SKM-1 (cell line): ENCODE results near the gene TMEM50A.
A peak's percentile ranks its signal among the peaks of the same experiment; 100 is the strongest.
"Not testable (repeated sequence)": the region's sequence is repeated elsewhere in the genome, so short reads cannot be mapped to it uniquely, and the experiment has no call there.

ENCODE experiments used
- DNase-seq: peaks from one replicate; lab custom pipeline; 2025; ENCODE audit not compliant: unreplicated experiment; lab: John Stamatoyannopoulos, UW

TMEM50A gene

DNA sequence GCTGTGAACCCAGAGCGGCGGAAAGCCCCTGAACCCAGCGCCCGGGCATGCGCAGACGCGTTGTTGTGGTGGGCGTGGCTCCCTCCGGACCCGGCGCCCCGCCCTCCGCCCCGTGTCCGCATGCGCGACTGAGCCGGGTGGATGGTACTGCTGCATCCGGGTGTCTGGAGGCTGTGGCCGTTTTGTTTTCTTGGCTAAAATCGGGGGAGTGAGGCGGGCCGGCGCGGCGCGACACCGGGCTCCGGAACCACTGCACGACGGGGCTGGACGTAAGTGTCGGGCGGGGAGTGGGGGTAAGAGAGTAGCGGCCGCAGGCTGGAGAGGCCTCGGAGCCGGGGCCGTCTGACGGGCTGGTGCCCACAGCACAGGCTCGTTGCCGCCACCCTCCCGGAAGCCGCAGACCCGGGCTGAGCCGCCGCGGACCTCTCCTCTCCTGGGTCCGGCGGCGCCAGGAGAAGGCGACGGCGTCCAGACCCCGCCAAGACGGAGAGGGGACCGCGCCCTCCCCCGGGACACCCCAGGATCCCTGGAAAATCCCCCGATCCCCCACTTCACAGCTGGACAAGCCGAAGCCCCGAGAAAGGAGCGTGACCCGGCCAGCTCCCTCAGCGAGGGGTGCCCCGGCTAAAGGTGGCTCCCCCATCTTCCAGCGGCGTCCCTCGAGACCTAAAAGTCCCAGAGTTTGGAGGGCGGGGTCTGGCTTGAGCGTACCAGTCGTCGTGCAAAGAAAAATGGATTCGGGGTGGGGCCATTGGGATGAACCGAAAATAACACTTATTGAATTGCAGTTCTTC is at the start of gene TMEM50A:
Gene TMEM50A (plus strand): TSS at position 147 of the 794 bp plus-strand sequence. CDS start 2,153 bp downstream, outside the sequence.
- DNase-seq: peak; percentile 87

DNA sequence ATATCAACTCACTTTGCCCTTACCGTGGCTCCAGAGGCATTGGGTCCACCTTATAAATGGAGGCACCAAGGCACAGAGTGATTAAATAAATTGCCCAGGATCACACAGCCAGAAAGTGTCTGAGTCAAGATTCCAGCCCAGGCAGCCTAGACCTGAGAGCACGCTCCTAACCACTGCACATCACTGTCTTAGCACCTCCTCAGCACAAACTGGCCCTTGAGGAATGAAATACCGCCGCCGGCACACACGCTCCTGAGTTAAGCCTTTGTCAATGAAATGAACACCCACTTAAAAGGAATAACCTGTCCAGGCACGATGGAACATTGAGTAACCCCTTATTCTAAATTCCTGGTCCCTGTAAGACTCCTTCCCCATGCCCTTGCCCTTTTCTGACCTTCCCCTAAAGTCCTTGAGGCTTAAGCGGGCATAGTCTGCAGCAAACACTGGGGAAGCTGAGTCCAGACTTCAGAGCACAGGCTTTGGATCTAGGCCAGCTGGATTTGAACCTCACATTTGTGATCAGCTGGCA is 49.5 kb upstream of the TMEM50A start:
- not testable (repeated sequence) for DNase-seq

DNA sequence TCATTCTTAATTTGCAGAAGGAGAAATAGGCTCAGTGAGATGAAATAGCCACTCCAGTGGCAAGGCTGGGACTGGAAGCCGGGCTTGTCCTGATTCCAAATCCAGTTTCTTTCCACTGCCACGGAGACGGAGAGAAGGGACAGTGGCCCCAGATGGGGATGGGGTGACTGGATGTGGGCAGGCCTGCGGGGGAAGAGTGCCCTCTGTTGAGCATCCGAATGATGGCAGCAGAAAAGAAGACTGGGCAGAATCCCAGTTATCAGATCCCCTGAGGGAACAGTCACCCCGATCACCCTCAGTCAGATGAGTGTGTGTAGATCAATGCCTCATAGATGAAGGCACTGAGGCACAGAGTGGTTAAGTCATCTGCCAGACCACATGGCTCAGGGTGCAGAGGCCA is 48.1 kb upstream of the TMEM50A start:
- not testable (repeated sequence) for DNase-seq

DNA sequence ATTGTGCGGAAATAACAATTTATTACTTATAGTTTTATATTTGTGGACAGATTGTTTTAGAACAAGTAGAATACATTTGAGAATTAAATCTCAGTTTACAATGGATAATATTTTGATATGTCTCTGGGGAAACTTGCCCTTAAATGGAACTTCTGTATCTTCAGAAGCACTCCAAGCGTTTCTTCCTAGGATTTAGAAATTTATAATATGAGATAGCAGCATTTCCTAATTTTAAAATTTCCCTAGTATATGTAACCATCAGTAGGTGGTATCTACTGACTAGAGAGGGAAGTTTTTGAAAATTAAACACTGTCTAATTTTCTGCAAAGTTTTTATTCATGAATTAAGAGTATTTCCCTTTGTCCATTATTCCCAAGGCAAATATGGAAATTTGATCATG is 44.7 kb upstream of the TMEM50A start:
- DNase-seq: not testable (repeated sequence)

DNA sequence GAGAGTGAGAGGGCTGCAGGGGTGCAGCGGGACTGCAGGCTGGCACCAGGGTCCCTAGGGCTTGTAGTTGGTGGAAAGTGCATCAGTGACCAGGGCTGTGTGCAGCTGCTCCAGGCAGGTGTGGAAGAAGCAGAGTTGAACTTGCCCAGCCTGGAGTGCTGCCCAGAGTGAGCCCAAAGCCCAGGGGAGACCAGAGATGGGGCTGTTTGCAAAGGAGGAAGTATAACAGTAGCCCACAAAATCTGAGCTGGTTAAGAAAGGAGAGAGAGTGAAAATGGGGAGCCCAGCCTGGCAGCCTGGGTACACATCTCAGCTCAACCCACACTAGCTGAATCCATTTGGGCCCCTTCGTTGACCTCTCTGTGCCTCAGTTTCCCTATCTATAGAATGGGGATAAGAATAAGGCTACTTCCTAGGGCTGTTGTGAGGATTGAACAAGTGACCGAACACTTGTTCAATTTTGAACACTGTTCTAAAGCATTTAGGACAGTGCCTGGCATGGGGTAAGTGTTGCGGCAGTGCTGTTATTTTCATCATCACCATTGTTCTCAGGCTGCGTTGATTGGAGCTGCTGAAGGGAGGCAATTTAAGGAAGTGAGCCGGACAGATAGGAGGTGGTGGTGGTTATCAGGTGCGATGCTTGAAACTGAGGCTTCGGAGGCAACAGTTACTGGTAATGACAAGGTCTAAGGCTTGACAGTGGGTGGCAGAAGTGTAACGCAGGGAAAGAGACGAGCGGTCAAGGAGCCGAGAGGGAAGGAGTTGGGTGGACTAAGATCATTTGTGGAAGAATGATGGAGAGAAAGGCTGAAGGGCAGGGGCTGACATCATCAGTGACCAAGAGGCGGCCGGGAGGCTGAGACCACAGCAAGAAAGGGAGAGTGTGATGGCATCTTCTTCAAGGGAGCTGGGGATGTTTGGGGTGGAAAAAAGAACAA is 43.0 kb upstream of the TMEM50A start:
- not testable (repeated sequence) for DNase-seq

DNA sequence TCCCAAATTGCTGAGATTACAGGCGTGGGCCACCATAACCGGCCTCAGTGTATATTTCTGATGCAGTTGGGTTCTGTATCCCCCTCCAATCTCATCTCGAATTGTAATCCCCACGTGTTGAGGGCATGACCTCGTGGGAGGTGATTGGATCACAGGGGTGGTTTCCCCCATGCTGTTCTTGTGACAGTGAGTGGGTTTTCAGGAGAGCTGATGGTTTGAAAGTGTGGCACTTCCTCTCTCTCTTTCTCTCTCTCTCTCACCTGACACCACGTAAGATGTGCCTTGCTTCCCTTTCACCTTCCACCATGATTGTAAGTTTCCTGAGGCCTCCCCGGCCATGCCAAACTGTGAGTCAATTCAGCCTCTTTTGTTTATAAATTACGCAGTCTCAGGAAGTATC is 41.6 kb upstream of the TMEM50A start:
- not testable (repeated sequence) for DNase-seq

DNA sequence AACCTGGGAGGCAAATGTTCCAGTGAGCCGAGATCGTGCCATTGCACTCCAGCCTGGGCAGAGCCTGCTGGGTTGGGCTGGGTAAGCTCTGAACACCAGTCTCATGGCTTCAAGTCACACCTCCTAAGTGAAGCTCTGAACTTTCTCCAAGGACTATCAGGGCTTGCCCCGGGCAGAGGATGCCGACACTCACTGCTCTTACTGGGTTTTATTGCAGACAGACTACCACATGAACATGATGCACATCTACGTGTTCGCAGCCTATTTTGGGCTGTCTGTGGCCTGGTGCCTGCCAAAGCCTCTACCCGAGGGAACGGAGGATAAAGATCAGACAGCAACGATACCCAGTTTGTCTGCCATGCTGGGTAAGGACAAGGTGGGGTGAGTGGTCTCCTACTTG is 37.4 kb upstream of the TMEM50A start:
- DNase-seq: not testable (repeated sequence)

DNA sequence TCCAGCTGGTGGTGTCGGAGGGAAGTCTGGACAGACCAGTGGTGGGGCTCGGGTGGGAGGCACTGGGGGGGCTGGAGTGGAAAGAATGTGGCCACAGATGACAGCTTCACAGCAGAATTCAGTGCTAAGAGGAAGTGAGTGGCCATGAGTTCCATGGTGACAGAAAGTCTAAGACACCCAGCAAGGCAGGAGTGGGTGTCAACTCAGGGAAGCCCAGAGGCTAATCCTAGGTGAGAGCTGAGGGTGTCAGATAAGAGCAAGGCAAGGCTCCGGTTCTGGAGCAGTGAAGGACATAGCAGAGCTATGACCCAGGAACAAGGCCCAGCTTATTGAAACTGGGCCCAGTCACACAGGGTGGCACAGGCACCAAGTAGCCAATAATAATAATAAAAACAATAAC is 35.8 kb upstream of the TMEM50A start:
- not testable (repeated sequence) for DNase-seq

DNA sequence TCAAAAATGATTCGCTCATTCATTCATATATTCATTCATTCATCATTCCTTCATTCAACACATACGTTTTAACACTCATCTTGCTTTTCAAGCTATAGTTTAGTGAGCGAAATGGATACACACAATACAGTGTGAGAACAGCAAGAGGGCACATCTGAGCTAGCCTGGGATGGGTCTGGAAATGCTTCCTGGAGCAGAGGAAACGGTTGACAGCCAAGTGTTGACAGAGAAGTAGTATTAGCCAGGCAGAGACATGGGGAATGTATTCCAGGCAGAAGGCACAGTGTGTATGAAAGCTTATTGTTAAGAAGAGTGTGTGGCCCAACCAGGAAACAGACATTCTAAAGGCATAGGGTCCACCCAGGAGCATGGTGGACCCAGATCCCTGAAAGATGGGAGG is 33.2 kb upstream of the TMEM50A start:
- DNase-seq: not testable (repeated sequence)

DNA sequence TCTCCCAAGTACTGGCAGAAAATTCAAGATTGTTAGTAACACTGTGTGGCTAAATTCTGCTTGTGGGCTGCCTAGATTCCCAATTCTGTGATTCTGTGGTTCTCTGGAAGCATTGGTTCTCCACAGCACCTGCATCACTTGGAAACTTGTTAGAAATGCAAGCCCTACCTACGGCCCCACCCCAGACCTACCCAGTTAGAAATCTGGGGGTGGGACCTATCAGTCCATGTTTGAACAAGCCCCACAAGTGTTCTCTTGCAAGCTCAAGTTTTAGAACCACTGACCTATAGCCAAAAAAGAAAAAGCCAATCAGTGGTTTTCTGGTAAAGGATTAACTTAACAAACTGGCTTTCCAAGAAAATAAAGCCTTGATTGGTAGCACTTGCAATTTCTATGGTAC is 30.0 kb upstream of the TMEM50A start:
- DNase-seq: not testable (repeated sequence)

DNA sequence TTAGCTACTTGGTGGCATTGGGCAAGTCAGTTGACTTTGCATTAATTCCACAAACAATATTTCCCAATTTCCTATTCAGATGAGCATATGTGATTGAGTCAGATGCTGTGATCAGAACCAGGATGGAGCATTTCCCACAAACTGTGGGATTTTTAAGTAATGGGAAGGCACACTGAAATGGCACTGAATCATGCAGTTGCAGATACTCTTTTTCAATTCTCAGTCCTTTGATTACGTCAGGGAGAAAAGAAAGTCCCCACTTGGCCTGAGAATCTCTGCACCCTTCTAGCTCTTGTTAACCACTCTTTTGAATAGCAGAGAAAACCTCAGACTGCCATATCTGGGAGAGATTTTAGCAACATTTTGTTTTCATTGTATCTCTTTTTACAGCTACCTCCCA is 29.0 kb upstream of the TMEM50A start:
- DNase-seq: not testable (repeated sequence)

DNA sequence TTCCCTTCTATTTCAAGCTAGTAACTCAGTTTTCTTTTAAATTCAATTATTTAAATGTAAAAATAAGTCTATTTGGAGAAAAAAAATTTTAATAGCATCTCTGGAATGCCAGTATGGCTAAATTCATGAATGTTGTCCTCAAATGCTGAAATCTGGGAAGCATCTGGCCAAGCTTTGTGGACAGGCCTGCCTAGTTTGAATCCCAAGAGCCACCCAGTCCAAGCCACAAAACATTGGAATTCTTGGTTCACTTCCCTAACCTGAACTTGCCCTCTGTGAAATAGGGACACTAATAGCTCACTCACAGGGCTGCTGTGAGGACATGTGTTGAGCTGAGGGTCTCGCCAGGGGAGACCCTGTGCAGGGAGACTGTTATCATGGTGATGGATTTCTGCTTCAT is 28.6 kb upstream of the TMEM50A start:
- DNase-seq: not testable (repeated sequence)

DNA sequence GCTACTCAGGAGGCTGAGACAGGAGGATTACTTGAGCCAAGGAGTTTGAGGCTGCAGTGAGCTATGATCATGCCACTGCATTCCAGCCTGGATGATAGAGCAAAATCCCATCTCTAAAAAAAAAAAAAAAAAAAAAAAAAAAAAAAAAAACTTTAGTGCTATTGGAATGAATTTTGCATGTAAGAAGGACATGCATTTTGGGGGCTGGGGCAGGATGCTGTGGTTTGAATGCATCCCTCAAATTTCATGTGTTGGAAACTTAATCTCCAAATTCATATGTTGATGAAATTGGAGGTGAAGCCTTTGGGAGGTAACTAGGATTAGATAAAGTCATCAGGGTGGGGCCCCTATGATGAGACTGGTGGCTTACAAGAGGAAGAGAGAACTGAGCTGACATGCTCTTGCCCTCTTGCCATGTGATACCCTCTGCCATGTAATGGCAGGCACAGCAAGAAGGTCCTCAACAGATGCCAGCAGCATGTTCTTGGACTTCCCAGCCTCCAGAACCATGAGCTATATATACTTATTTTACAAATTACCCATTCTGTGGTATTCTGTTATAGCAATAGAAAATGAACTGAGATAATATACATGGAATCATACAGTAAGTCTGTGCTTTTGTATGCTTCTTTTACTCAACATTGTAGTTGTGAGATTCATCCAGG is 25.2 kb upstream of the TMEM50A start:
- DNase-seq: not testable (repeated sequence)

DNA sequence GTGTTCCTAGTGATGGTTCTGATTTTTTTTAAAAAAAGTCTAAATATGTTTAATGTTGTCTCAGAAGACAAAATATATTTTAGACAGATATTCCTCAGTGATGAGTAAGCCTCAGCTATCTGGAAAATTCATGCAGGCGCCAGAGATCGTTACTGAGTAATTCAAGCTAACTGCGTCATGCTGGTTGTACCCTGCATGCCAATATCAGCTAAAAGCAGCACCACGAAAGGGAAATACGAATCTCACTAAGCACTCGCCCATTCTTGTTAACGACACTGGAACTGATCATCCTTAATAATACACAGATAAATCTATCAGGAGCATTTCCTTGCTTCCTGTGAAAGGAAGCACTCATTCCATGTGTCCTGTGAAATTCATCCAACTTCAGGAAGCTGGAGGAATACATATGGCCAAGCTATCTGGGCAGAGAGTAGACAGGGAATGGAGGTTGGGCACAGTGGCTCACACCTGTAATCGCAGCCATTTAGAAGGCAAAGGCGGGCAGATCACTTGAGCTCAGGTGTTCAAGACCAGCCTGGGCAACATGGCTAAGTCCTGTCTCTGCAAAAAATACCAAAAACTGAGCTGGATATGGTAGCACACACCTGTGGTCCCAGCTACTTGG is 17.7 kb upstream of the TMEM50A start:
- DNase-seq: not testable (repeated sequence)

DNA sequence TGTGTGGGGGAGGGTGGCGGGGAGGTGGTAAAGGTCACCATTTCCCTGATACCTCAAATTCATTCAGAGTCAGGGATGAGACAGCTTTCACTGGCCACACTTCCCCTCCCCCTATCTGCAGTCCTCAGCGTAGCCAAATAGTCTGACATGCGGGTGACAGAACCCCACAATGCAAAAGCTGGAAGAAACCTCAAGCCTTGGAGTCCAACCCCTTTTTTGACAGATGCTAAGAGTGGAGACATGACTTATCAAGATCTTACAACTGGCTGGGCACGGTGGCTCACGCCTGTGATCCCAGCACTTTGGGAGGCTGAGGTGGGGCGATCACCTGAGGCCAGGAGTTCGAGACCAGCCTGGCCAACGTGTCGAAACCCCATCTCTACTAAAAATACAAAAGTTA is 16.0 kb upstream of the TMEM50A start:
- DNase-seq: not testable (repeated sequence)

DNA sequence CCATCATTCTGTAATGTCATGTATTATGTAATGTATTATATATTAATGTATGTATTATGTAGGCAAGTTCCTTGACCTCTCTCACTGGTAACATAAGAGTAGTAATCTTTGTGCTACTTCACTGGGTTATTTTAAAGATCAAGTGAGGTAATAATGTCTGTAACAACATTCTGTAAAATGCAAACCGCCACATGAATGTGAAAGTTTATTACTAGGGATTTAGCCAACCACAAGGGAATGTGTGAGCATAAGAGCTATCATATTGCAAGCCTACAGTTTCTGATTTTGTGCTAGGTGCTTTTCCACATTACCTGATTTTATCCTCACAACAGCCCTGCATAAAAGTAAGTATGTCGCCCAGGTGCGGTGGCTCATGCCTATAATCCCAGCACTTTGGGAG is 13.7 kb upstream of the TMEM50A start:
- DNase-seq: not testable (repeated sequence)

DNA sequence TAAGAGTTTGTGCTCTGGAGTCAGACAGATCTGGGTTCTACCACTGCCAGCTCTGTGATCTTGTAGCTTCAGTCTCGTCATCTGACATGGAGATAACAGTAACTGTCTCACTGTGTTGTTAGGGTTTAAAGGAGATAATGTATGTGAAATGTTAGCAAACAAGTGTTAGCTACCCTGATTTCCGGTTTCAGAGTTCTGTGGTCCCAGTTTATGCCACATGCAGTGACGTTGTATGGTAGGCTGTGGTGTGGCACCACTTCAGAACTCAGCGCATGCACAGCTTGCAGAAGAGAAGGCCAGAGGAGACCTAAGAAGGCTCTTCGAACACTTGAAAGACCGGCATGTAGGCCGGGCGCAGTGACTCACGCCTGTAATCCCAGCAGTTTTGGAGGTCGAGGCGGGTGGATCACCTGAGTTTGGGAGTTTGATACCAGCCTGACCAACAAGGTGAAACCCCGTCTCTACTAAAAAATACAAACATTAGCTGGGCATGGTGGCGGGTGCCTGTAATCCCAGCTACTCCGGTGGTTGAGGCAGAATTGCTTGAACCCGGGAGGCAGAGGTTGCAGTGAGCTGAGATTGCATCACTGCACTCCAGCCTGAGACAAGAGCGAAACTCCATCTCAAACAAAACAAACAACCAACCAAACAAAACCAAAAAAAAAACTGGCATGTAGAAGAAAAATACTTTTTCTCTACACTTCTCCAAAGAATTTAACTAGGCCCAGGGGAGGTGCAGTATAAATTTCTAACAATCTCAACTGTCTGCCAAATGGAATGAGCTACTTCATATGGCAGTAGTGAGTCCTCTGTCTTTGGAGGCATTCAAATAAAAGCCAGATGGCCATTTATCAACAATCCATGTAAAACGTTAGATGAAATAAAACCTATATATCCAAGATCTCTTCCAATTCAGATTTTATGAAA is 10.0 kb upstream of the TMEM50A start:
- not testable (repeated sequence) for DNase-seq

DNA sequence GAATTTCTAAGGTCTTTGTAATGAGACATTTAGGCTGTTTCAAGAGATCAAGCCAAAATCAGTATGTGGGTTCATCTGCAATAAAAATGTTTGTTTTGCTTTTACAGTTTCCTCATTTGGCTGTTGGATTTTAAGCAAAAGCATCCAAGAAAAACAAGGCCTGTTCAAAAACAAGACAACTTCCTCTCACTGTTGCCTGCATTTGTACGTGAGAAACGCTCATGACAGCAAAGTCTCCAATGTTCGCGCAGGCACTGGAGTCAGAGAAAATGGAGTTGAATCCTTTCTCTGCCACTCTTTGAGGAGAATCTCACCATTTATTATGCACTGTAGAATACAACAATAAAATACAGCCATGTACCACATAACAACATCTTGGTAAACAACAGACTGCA is 9.3 kb upstream of the TMEM50A start:
- DNase-seq: not testable (repeated sequence)

DNA sequence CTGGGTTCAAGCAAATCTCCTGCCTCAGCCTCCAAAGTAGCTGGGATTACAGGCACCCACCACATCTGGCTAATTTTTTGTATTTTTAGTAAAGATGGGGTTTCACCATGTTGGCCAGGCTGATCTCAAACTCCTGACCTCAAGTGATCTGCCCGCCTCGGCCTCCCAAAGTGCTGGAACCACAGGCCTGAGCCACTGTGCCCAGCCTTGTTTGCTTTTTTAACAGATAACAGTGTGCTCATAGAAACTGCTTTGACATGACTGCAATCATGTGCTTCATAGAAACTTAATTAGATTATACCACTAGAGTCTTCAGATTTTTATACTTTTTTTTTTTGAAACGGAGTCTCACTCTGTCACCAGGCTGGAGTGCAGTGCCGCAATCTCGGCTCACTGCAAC is 8.8 kb upstream of the TMEM50A start:
- DNase-seq: not testable (repeated sequence)
